HUDEP-2 (cell line): ENCODE results near the gene NDUFAF8.

Experiments
- DNase-seq, 76 experiments: peaks; one replicate each; lab custom pipeline; 2025; ENCODE audit not compliant: unreplicated experiment in 76 of 76; lab: John Stamatoyannopoulos, UW

Gene NDUFAF8

GRCh38 chr17:81288715-81289114, 49.6 kb downstream of the NDUFAF8 start:
- no peak for DNase-seq

- DNase-seq = no peak
These were observed 50.5 kb downstream of the NDUFAF8 start for GRCh38 chr17:81289627-81290026.

- DNase-seq = no peak
These were observed 51.1 kb downstream of the NDUFAF8 start for GRCh38 chr17:81290230-81290629.
